ENCODE measurements around the gene ZC3H6.

Gene ZC3H6

GRCh38 chr2:112262876-112263275 is 12.5 kb upstream of the ZC3H6 start:
- Histone ChIP-seq H3K9me2 (replicated peaks; ENCODE audit: insufficient read depth, low read length) (no peaks in the 10 kb centered on the region), H3F3A (ENCODE audit: insufficient read depth) (no peaks in the 10 kb centered on the region), H2AFZ (ENCODE audit: low read depth, low read length, severe bottlenecking) (no peak overlapping the region), H3K27ac (ENCODE audit: low read depth, low read length) (no peak overlapping the region), H3K9me3 (ENCODE audit: insufficient read depth, low read length) (peaks cover 9% of the 10 kb centered on the region; the same call in 1 of the 2 replicates), H3K36me3 (ENCODE audit: low read length) (peaks cover 3% of the 10 kb centered on the region; the same call in 1 of the 2 replicates), H4K20me1 (ENCODE audit: low read depth, low read length) (no peaks in the 10 kb centered on the region), H3K4me2 (ENCODE audit: low read depth, low read length, poor library complexity, severe bottlenecking) (no peak overlapping the region), H3K4me3 (ENCODE audit: insufficient read depth, low read length, poor library complexity, severe bottlenecking) (no peak overlapping the region), H3K9ac (ENCODE audit: low read length) (no peak overlapping the region), H3K79me2 (ENCODE audit: insufficient read depth, low read length) (no peaks in the 10 kb centered on the region), H3K27me3 (ENCODE audit: low read length) (peaks cover 4% of the 10 kb centered on the region; the same call in 1 of the 2 replicates)
- no peak for TF ChIP-seq EZH2phosphoT487 (conservative IDR thresholded peaks at IDR 0.05; ENCODE audit: low read length)
- TF ChIP-seq, protein P1, sequence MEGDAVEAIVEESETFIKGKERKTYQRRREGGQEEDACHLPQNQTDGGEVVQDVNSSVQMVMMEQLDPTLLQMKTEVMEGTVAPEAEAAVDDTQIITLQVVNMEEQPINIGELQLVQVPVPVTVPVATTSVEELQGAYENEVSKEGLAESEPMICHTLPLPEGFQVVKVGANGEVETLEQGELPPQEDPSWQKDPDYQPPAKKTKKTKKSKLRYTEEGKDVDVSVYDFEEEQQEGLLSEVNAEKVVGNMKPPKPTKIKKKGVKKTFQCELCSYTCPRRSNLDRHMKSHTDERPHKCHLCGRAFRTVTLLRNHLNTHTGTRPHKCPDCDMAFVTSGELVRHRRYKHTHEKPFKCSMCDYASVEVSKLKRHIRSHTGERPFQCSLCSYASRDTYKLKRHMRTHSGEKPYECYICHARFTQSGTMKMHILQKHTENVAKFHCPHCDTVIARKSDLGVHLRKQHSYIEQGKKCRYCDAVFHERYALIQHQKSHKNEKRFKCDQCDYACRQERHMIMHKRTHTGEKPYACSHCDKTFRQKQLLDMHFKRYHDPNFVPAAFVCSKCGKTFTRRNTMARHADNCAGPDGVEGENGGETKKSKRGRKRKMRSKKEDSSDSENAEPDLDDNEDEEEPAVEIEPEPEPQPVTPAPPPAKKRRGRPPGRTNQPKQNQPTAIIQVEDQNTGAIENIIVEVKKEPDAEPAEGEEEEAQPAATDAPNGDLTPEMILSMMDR (IDR thresholded peaks at IDR 0.05; ENCODE audit: insufficient read depth, low read length, poor library complexity, severe bottlenecking), result no peak

DNA sequence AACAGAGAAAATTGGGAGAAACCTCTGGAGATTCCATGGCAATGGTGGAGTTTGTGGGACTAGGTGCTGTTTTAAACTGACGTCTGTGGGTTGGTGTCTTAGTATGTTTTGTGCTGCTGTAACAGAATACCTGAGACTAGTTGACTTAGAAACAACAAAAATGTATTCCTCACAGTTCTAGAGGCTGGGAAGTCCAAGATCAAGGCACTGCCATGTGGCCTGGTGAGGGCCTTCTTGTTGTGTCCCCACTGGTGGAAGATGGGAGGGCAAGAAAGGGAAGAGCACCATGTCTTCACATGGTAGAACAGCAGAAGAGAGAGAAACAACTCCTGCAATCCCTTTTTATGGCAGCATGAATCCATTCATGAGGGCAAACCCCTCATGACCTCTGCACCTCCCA is 6.8 kb upstream of the ZC3H6 start:
- Histone ChIP-seq H3K27me3 (ENCODE audit: low read length) (no peaks in the 10 kb centered on the region), H3K9me2 (replicated peaks; ENCODE audit: insufficient read depth, low read length) (no peaks in the 10 kb centered on the region), H3K36me3 (ENCODE audit: low read length) (no peaks in the 10 kb centered on the region), H3K4me3 (ENCODE audit: insufficient read depth, low read length, poor library complexity, severe bottlenecking) (no peak overlapping the region), H4K20me1 (ENCODE audit: low read depth, low read length) (no peaks in the 10 kb centered on the region), H3K9me3 (ENCODE audit: insufficient read depth, low read length) (no peaks in the 10 kb centered on the region), H3K4me2 (ENCODE audit: low read depth, low read length, poor library complexity, severe bottlenecking) (no peak overlapping the region), H3K9ac (ENCODE audit: low read length) (no peak overlapping the region), H3K27ac (ENCODE audit: low read depth, low read length) (no peak overlapping the region), H3F3A (ENCODE audit: insufficient read depth) (peaks cover 6% of the 10 kb centered on the region), H3K79me2 (ENCODE audit: insufficient read depth, low read length) (no peaks in the 10 kb centered on the region), H2AFZ (ENCODE audit: low read depth, low read length, severe bottlenecking) (no peak overlapping the region)
- TF ChIP-seq, protein P1 (IDR thresholded peaks at IDR 0.05; ENCODE audit: insufficient read depth, low read length, poor library complexity, severe bottlenecking), result no peak
- TF ChIP-seq EZH2phosphoT487 (conservative IDR thresholded peaks at IDR 0.05; ENCODE audit: low read length), result no peak

DNA sequence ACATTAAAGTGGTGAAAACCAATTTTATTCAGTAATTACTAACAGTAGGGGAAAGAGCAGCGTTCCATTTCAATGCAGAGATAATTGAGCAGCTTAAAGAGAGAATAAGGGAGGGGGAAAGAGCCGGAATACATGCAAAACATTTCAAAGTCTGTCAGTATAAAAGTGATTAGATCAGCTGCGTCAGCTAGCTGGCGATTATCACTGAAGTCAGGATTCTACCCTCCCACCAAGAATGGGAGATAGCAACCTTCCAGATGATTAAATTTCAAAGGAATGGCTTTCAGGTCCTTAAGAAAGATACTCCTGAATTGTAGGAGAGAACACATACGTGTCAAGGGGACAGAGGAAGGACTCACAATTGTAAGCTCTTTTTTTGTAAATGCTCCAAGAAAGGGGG is 2.7 kb upstream of the ZC3H6 start:
- Histone ChIP-seq H3K36me3 (ENCODE audit: low read length) (no peaks in the 10 kb centered on the region), H2AFZ (ENCODE audit: low read depth, low read length, severe bottlenecking) (no peak overlapping the region), H3K9me3 (ENCODE audit: insufficient read depth, low read length) (no peaks in the 10 kb centered on the region), H4K20me1 (ENCODE audit: low read depth, low read length) (no peaks in the 10 kb centered on the region), H3F3A (ENCODE audit: insufficient read depth) (peaks cover 36% of the 10 kb centered on the region), H3K4me2 (ENCODE audit: low read depth, low read length, poor library complexity, severe bottlenecking) (no peak overlapping the region), H3K27ac (ENCODE audit: low read depth, low read length) (no peak overlapping the region), H3K4me3 (ENCODE audit: insufficient read depth, low read length, poor library complexity, severe bottlenecking) (no peak overlapping the region), H3K79me2 (ENCODE audit: insufficient read depth, low read length) (no peaks in the 10 kb centered on the region), H3K9me2 (replicated peaks; ENCODE audit: insufficient read depth, low read length) (no peaks in the 10 kb centered on the region), H3K9ac (ENCODE audit: low read length) (no peak overlapping the region), H3K27me3 (ENCODE audit: low read length) (no peaks in the 10 kb centered on the region)
- no peak for TF ChIP-seq EZH2phosphoT487 (conservative IDR thresholded peaks at IDR 0.05; ENCODE audit: low read length)
- TF ChIP-seq, protein P1 (IDR thresholded peaks at IDR 0.05; ENCODE audit: insufficient read depth, low read length, poor library complexity, severe bottlenecking), result no peak
